ENCODE measurements around the gene NLRC5. TPM values are rescaled to one million over a fixed set of nuclear protein-coding genes. Genes with fewer than 3 reads are reported as not detected.
A peak's percentile ranks its signal among the peaks of the same experiment; 100 is the strongest.

Gene NLRC5
- total RNA-seq, 6 experiments from 2014 or later = 18.2 to 26.2 (median 21.7) TPM

DNA sequence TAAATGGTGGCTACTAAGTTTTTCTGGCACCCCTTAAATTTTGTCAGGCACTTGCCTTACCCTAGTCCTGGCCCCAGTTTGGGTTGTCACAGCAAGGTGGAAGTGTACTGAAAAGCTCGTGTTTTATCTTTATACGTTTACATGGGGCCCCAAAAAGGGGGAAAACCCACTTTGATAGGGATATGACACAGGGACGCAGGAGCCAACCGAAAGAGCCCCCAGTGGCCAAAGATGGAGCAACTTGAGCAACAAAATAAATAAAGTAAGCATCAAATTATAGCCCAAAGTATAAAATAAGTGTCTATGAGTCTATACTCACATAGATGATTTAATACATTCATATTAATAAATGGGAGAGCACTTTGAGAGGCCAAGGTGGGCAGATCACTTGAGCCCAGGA, 32.6 kb upstream of the NLRC5 start:
- H3K27me3 Mint-ChIP-seq (ENCODE audit: insufficient read depth) = peaks cover 4% of the 10 kb centered on the region
- peaks cover 9% of the 10 kb centered on the region; the same call in 1 of the 2 replicates for H3K4me1 Mint-ChIP-seq (ENCODE audit: low read depth)
- H3K27ac Mint-ChIP-seq = no peak overlapping the region
- no peak for DNase-seq
- H3K9me3 Mint-ChIP-seq = no peaks in the 10 kb centered on the region
- no peaks in the 10 kb centered on the region for H3K36me3 Mint-ChIP-seq (ENCODE audit: low read depth)
- TF ChIP-seq, protein P1, sequence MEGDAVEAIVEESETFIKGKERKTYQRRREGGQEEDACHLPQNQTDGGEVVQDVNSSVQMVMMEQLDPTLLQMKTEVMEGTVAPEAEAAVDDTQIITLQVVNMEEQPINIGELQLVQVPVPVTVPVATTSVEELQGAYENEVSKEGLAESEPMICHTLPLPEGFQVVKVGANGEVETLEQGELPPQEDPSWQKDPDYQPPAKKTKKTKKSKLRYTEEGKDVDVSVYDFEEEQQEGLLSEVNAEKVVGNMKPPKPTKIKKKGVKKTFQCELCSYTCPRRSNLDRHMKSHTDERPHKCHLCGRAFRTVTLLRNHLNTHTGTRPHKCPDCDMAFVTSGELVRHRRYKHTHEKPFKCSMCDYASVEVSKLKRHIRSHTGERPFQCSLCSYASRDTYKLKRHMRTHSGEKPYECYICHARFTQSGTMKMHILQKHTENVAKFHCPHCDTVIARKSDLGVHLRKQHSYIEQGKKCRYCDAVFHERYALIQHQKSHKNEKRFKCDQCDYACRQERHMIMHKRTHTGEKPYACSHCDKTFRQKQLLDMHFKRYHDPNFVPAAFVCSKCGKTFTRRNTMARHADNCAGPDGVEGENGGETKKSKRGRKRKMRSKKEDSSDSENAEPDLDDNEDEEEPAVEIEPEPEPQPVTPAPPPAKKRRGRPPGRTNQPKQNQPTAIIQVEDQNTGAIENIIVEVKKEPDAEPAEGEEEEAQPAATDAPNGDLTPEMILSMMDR (IDR thresholded peaks at IDR 0.05) = peak; percentile 57
- no peak overlapping the region for H3K4me3 Mint-ChIP-seq

DNA sequence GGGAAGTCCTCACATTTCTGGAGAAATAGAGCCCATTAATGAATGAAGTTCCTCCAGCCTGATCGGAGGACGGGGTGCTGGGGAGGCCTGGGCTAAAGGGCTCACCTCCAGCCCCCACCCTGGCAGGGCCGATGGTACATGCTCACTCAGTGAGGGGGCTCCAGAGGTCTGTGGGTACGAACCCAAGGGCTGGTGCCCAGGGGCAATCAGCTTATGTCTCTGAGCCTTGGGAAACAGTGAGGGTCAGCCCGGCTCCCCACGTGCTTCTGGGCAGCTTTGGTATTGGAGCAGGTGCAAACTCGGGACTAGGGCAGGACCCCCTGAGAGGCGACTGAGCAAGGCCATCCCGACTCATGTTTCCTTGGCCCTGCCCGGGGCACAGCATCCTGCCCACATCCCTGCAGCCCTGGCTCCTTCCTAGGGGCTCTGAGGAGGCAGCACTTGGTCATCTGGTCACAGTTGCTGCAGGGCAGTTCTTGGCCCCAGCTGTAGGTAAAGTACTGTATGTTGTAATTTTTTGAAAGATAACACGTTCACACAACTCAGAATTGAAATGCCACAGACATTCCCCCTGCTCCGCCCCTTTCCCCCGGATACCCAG, 28.6 kb upstream of the NLRC5 start:
- no peak for DNase-seq
- H3K9me3 Mint-ChIP-seq = peaks cover 4% of the 10 kb centered on the region; the same call in 1 of the 2 replicates

DNA sequence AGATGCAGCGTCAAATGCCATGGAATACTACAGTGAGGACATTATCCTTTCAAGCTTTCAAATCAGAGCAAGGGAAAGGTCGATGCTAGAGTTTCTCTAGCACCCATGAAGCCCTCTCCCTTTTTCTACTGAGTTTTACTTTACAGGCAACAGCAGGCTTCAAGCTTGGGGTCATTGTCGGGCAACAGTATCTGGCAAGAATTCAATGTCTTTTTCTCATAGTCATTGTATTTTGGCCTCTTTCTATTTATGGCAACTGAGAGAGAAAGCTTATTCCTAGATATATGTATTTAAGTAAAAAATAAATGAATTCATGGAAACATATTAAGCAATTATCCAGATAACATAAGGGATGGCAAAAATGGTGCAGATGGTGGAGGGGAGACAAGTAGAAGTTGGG, 28.0 kb upstream of the NLRC5 start:
- H3K9me3 Mint-ChIP-seq = peaks cover 4% of the 10 kb centered on the region; the same call in 1 of the 2 replicates
- no peak for DNase-seq
- TF ChIP-seq, protein P1 (IDR thresholded peaks at IDR 0.05) = no peak
- H3K4me3 Mint-ChIP-seq = no peak overlapping the region
- peaks cover 31% of the 10 kb centered on the region for H3K4me1 Mint-ChIP-seq (ENCODE audit: low read depth)
- H3K27me3 Mint-ChIP-seq (ENCODE audit: insufficient read depth) = peaks cover 3% of the 10 kb centered on the region
- peaks cover 3% of the 10 kb centered on the region; the same call in 1 of the 2 replicates for H3K36me3 Mint-ChIP-seq (ENCODE audit: low read depth)
- no peak overlapping the region; the same call in 1 of the 2 replicates for H3K27ac Mint-ChIP-seq

More for the DNA sequence above, 28.6 kb upstream of the NLRC5 start:
- peaks cover 3% of the 10 kb centered on the region for H3K27me3 Mint-ChIP-seq (ENCODE audit: insufficient read depth)
- H3K27ac Mint-ChIP-seq = no peak overlapping the region; the same call in 1 of the 2 replicates
- no peak overlapping the region for H3K4me3 Mint-ChIP-seq
- TF ChIP-seq, protein P1 (IDR thresholded peaks at IDR 0.05) = no peak
- peaks cover 3% of the 10 kb centered on the region; the same call in 1 of the 2 replicates for H3K36me3 Mint-ChIP-seq (ENCODE audit: low read depth)
- peaks cover 25% of the 10 kb centered on the region for H3K4me1 Mint-ChIP-seq (ENCODE audit: low read depth)

DNA sequence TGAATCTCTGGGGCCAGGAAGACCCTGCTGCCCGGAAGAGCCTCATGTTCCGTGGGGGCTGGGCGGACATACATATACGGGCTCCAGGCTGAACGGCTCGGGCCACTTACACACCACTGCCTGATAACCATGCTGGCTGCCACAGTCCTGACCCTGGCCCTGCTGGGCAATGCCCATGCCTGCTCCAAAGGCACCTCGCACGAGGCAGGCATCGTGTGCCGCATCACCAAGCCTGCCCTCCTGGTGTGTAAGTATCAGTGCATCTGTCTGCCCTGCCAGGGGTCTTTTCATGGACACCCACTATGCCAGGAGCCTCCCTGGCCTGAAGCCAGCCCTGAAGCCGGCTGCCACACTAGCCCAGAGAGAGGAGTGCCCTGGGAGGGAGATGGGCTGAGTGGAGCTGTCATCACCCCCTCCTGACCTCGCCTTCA, 27.5 kb upstream of the NLRC5 start, which contains the start of gene CETP:
CETP (plus strand) TSS at position 100 of the 431 bp plus-strand sequence; CDS start at position 130, 30 bp downstream.
- H3K27ac Mint-ChIP-seq = no peak within 1 kb of the TSS; the same call in 1 of the 2 replicates
- DNase-seq = no peak
- H3K4me1 Mint-ChIP-seq (ENCODE audit: low read depth) = peaks cover 36% of the 10 kb centered on the region
- no peak within 1 kb of the TSS for H3K4me3 Mint-ChIP-seq
- TF ChIP-seq, protein P1 (IDR thresholded peaks at IDR 0.05) = no peak
- H3K27me3 Mint-ChIP-seq (ENCODE audit: insufficient read depth) = peaks cover 3% of the 10 kb centered on the region
- H3K36me3 Mint-ChIP-seq (ENCODE audit: low read depth) = peaks cover 3% of the 10 kb centered on the region; the same call in 1 of the 2 replicates
- H3K9me3 Mint-ChIP-seq = peaks cover 4% of the 10 kb centered on the region; the same call in 1 of the 2 replicates

DNA sequence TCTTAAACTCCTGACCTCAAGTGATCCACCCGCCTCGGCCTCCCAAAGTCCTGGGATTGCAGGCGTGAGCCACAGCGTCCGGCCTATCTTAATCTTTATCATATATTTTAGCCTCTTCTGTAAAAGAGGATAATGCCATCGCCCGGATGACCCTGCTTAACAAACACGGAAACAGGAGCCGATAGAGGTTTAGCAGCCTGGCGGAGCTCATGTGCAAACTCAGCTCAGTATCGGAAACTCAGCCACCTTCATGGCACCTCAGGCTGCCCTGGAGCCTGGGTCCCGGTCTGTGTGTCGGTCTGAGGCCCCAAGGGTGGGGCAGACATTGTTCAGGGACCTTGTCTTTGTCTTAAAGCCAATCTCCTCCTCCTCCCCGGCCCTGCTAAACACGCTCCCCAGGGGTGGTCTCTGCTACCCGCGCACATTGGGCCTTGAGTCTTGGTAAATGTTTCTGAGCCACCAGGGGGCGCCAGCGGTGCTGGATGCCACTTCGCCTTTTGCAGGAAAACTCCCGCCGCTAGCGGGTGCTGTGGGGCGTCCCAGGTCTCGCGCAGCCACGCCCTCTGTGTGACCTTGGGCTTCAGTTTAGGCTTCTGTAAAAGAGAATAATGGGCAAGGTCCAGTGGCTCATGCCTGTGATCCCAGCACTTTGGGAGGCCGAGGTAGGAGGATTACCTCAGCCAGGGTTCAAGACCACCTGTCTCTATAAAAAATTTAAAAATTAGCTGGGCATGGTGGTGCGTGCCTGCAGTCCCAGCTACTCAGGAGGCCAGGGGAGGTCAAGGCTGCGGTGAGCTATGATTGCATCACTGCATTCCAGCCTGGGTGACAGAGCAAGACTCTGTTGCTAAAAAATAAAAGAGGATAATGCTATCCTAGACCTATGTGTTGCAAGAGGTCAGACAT, 24.9 kb upstream of the NLRC5 start:
- DNase-seq = peak; percentile 94
- TF ChIP-seq, protein P1 (IDR thresholded peaks at IDR 0.05) = peak; percentile 95
- Mint-ChIP-seq H3K27ac (peak overlapping the region; percentile 97), H3K9me3 (peaks cover 4% of the 10 kb centered on the region; the same call in 1 of the 2 replicates), H3K4me1 (ENCODE audit: low read depth) (peaks cover 50% of the 10 kb centered on the region), H3K4me3 (no peak overlapping the region; the same call in none of the 2 replicates), H3K27me3 (ENCODE audit: insufficient read depth) (no peaks in the 10 kb centered on the region), H3K36me3 (ENCODE audit: low read depth) (peaks cover 3% of the 10 kb centered on the region; the same call in 1 of the 2 replicates)

Data from HFFc6 (cell line).